GM18498 (cell line): ENCODE measurements around the gene KRTAP12-1.

ENCODE experiments used
- ATAC-seq: cut with Tn5 transposase; IDR thresholded peaks from one replicate; pipeline ENCODE4 v1.9.1; 2021; ENCODE audit warnings: mild to moderate bottlenecking, moderate library complexity; ENCODE audit not compliant: unreplicated experiment

KRTAP12-1 gene

GRCh38 chr21:44711327-44712202 is 29.6 kb upstream of the KRTAP12-1 start, which contains the start of gene TSPEAR:
Gene TSPEAR, minus strand, starts transcription at chr21:44711572. Its CDS starts 58 bp downstream, at chr21:44711514.
- no peak for ATAC-seq

- no peak for ATAC-seq
These were observed 28.9 kb upstream of the KRTAP12-1 start for GRCh38 chr21:44710756-44711326.

- ATAC-seq, result no peak
These were observed 28.3 kb upstream of the KRTAP12-1 start for GRCh38 chr21:44710294-44710665.

GRCh38 chr21:44709426-44710293 is 27.7 kb upstream of the KRTAP12-1 start:
- ATAC-seq, result no peak

GRCh38 chr21:44708866-44709425 is 27.0 kb upstream of the KRTAP12-1 start:
- no peak for ATAC-seq

- no peak for ATAC-seq
These were observed 26.4 kb upstream of the KRTAP12-1 start for GRCh38 chr21:44708213-44708865.

- no peak for ATAC-seq
These were observed 25.0 kb upstream of the KRTAP12-1 start for GRCh38 chr21:44706706-44707581.

GRCh38 chr21:44706026-44706705 is 24.2 kb upstream of the KRTAP12-1 start:
- no peak for ATAC-seq

- ATAC-seq, result no peak
These were observed 22.7 kb upstream of the KRTAP12-1 start for GRCh38 chr21:44704636-44705001.

GRCh38 chr21:44703731-44704635 is 22.0 kb upstream of the KRTAP12-1 start:
- no peak for ATAC-seq

- ATAC-seq, result no peak
These were observed 21.2 kb upstream of the KRTAP12-1 start for GRCh38 chr21:44702973-44703730.

- no peak for ATAC-seq
These were observed 20.4 kb upstream of the KRTAP12-1 start for GRCh38 chr21:44702111-44702972.

- ATAC-seq, result no peak
These were observed 19.6 kb upstream of the KRTAP12-1 start for GRCh38 chr21:44701541-44701940.

- ATAC-seq, result no peak
These were observed 19.0 kb upstream of the KRTAP12-1 start for GRCh38 chr21:44701023-44701400.

- no peak for ATAC-seq
These were observed 18.4 kb upstream of the KRTAP12-1 start for GRCh38 chr21:44700101-44701022.
